Measurements from ENCODE around the gene DDR2.
"Not testable (repeated sequence)": the region's sequence is repeated elsewhere in the genome, so short reads cannot be mapped to it uniquely, and the experiment has no call there.

DDR2 gene

GRCh38 chr1:162788783-162789182, 156.5 kb downstream of the DDR2 start:
- DNase-seq = peak; percentile 14

- peak; percentile 77 for DNase-seq
These were observed 158.2 kb downstream of the DDR2 start, which contains the start of gene HSD17B7 for GRCh38 chr1:162790303-162790984. Gene HSD17B7, plus strand, starts transcription at chr1:162790702. Its CDS starts 99 bp downstream, at chr1:162790801.

GRCh38 chr1:162790985-162791357, 158.7 kb downstream of the DDR2 start:
- not testable (repeated sequence) for DNase-seq

- not testable (repeated sequence) for DNase-seq
These were observed 162.0 kb downstream of the DDR2 start for GRCh38 chr1:162794284-162794683.

- not testable (repeated sequence) for DNase-seq
These were observed 164.5 kb downstream of the DDR2 start for GRCh38 chr1:162796617-162797279.

- peak; percentile 13 for DNase-seq
These were observed 167.9 kb downstream of the DDR2 start for GRCh38 chr1:162799995-162800830.

GRCh38 chr1:162807503-162807902, 175.2 kb downstream of the DDR2 start:
- DNase-seq = not testable (repeated sequence)

- not testable (repeated sequence) for DNase-seq
These were observed 180.1 kb downstream of the DDR2 start for GRCh38 chr1:162812357-162812756.

- not testable (repeated sequence) for DNase-seq
These were observed 185.9 kb downstream of the DDR2 start for GRCh38 chr1:162818136-162818535.

GRCh38 chr1:162818666-162819065, 186.4 kb downstream of the DDR2 start:
- DNase-seq = not testable (repeated sequence)

- DNase-seq = no peak
These were observed 190.3 kb downstream of the DDR2 start for GRCh38 chr1:162822391-162823200.

GRCh38 chr1:162823231-162823630, 191.0 kb downstream of the DDR2 start:
- peak; percentile 13 for DNase-seq

GRCh38 chr1:162823771-162824525, 191.7 kb downstream of the DDR2 start:
- DNase-seq = no peak

GRCh38 chr1:162829268-162829667, 197.0 kb downstream of the DDR2 start:
- DNase-seq = no peak

- no peak for DNase-seq
These were observed 200.2 kb downstream of the DDR2 start for GRCh38 chr1:162832470-162832869.

GRCh38 chr1:162835157-162835899, 203.1 kb downstream of the DDR2 start:
- DNase-seq = no peak

All from activated CD4-positive, alpha-beta T cell treated with anti-CD3 and anti-CD28 coated beads for 48 hours (primary cell).